ENCODE data around the gene EEA1.

- TF ChIP-seq ZNF776 (tag by site-specific recombination; IDR thresholded peaks at IDR 0.05; ENCODE audit: borderline replicate concordance) (no peak), CTCF (tag by site-specific recombination; IDR thresholded peaks at IDR 0.05) (no peak), REST (tag by site-specific recombination; IDR thresholded peaks at IDR 0.05) (no peak), KLF16 (tag by site-specific recombination; IDR thresholded peaks at IDR 0.05) (no peak), HOXA7 (CRISPR knock-in tag; IDR thresholded peaks at IDR 0.05; ENCODE audit: borderline replicate concordance) (no peak), ZNF48 (tag by site-specific recombination; IDR thresholded peaks at IDR 0.05) (no peak), ZNF660 (tag by site-specific recombination; IDR thresholded peaks at IDR 0.05) (no peak), ZNF768 (tag by site-specific recombination; IDR thresholded peaks at IDR 0.05) (no peak), ZNF274 (IDR thresholded peaks at IDR 0.05; ENCODE audit: low read length) (no peak), ZNF274 (tag by site-specific recombination; IDR thresholded peaks at IDR 0.05; ENCODE audit: borderline replicate concordance) (no peak)
These were observed 2.5 kb downstream of the EEA1 start for GRCh38 chr12:92926549-92926948.

Data from HEK293 (cell line).